Mucosa of stomach (tissue), 1 donor: Measurements from ENCODE around the gene MXRA8.

Experiments used
- H3K27me3 ChIP-seq: one replicate; pipeline ENCODE4 v1.7.0; 2013; ENCODE audit warnings: mild to moderate bottlenecking, low read length; ENCODE audit not compliant: control insufficient read depth, insufficient read depth
- H3K36me3 ChIP-seq: one replicate; pipeline ENCODE4 v1.7.0; 2013; ENCODE audit warnings: low read length; ENCODE audit not compliant: control insufficient read depth, insufficient read depth
- H3K4me1 ChIP-seq: one replicate; pipeline ENCODE4 v1.7.0; 2013; ENCODE audit warnings: mild to moderate bottlenecking, low read length; ENCODE audit not compliant: control insufficient read depth, insufficient read depth
- H3K4me3 ChIP-seq: one replicate; pipeline ENCODE4 v1.7.0; 2013; ENCODE audit warnings: low read length
- H3K9ac ChIP-seq: one replicate; pipeline ENCODE4 v1.7.0; 2013; ENCODE audit warnings: mild to moderate bottlenecking, low read length, moderate library complexity
- H3K9me3 ChIP-seq: one replicate; pipeline ENCODE4 v1.7.0; 2013; ENCODE audit warnings: mild to moderate bottlenecking, low read length, moderate library complexity; ENCODE audit not compliant: control insufficient read depth
- donor health status: Pancreatic carcinoma.

MXRA8 gene

GRCh38 chr1:1315435-1315954 lies 42.9 kb downstream of the MXRA8 start:
- peaks cover 8% of the 10 kb centered on the region for H3K36me3 ChIP-seq

GRCh38 chr1:1314678-1315335 lies 43.5 kb downstream of the MXRA8 start:
- H3K4me3 ChIP-seq: no peak overlapping the region
- no peak overlapping the region for H3K9ac ChIP-seq
- no peaks in the 10 kb centered on the region for H3K27me3 ChIP-seq
- H3K36me3 ChIP-seq: peaks cover 8% of the 10 kb centered on the region
- peaks cover 17% of the 10 kb centered on the region for H3K4me1 ChIP-seq
- H3K9me3 ChIP-seq: no peaks in the 10 kb centered on the region

More at GRCh38 chr1:1315435-1315954, 42.9 kb downstream of the MXRA8 start:
- Histone ChIP-seq H3K4me3 (no peak overlapping the region), H3K4me1 (peaks cover 17% of the 10 kb centered on the region), H3K9ac (no peak overlapping the region), H3K9me3 (no peaks in the 10 kb centered on the region), H3K27me3 (no peaks in the 10 kb centered on the region)

- Histone ChIP-seq H3K27me3 (no peaks in the 10 kb centered on the region), H3K9ac (no peak overlapping the region), H3K9me3 (no peaks in the 10 kb centered on the region), H3K36me3 (peaks cover 8% of the 10 kb centered on the region), H3K4me1 (peaks cover 22% of the 10 kb centered on the region), H3K4me3 (no peak overlapping the region)
Measured at GRCh38 chr1:1314237-1314586, 44.1 kb downstream of the MXRA8 start.

- Histone ChIP-seq H3K9ac (no peak overlapping the region), H3K4me3 (no peak overlapping the region), H3K36me3 (peaks cover 8% of the 10 kb centered on the region), H3K27me3 (no peaks in the 10 kb centered on the region), H3K9me3 (no peaks in the 10 kb centered on the region), H3K4me1 (peaks cover 21% of the 10 kb centered on the region)
Measured at GRCh38 chr1:1313500-1314236, 44.7 kb downstream of the MXRA8 start.

- H3K9me3 ChIP-seq: no peaks in the 10 kb centered on the region
- H3K9ac ChIP-seq: no peak overlapping the region
- H3K36me3 ChIP-seq: peaks cover 8% of the 10 kb centered on the region
- H3K27me3 ChIP-seq: no peaks in the 10 kb centered on the region
- H3K4me3 ChIP-seq: no peak overlapping the region
- peaks cover 11% of the 10 kb centered on the region for H3K4me1 ChIP-seq
Measured at GRCh38 chr1:1312450-1313314, 45.7 kb downstream of the MXRA8 start.

GRCh38 chr1:1311107-1312104 lies 46.9 kb downstream of the MXRA8 start:
- H3K9me3 ChIP-seq: no peaks in the 10 kb centered on the region
- no peaks in the 10 kb centered on the region for H3K27me3 ChIP-seq
- peaks cover 14% of the 10 kb centered on the region for H3K4me1 ChIP-seq
- H3K4me3 ChIP-seq: no peak overlapping the region
- H3K9ac ChIP-seq: no peak overlapping the region
- H3K36me3 ChIP-seq: peaks cover 8% of the 10 kb centered on the region

GRCh38 chr1:1310476-1311053 lies 47.8 kb downstream of the MXRA8 start:
- H3K36me3 ChIP-seq: peaks cover 8% of the 10 kb centered on the region
- H3K4me1 ChIP-seq: peaks cover 22% of the 10 kb centered on the region
- no peak overlapping the region for H3K9ac ChIP-seq
- no peak overlapping the region for H3K4me3 ChIP-seq
- H3K27me3 ChIP-seq: no peaks in the 10 kb centered on the region
- H3K9me3 ChIP-seq: no peaks in the 10 kb centered on the region

- Histone ChIP-seq H3K9ac (peak overlapping the region; percentile 61), H3K4me1 (peaks cover 28% of the 10 kb centered on the region), H3K36me3 (peaks cover 8% of the 10 kb centered on the region), H3K4me3 (no peak overlapping the region), H3K9me3 (no peaks in the 10 kb centered on the region), H3K27me3 (no peaks in the 10 kb centered on the region)
Measured at GRCh38 chr1:1310109-1310385, 48.3 kb downstream of the MXRA8 start.

- peak overlapping the region; percentile 22 for H3K4me3 ChIP-seq
- H3K4me1 ChIP-seq: peaks cover 33% of the 10 kb centered on the region
- no peaks in the 10 kb centered on the region for H3K27me3 ChIP-seq
- peak overlapping the region; percentile 61 for H3K9ac ChIP-seq
- H3K36me3 ChIP-seq: peaks cover 8% of the 10 kb centered on the region
- no peaks in the 10 kb centered on the region for H3K9me3 ChIP-seq
Measured at GRCh38 chr1:1309251-1310108, 48.9 kb downstream of the MXRA8 start.

- Histone ChIP-seq H3K9me3 (no peaks in the 10 kb centered on the region), H3K9ac (peak overlapping the region; percentile 61), H3K4me3 (peak overlapping the region; percentile 22), H3K36me3 (peaks cover 8% of the 10 kb centered on the region), H3K4me1 (peaks cover 40% of the 10 kb centered on the region), H3K27me3 (no peaks in the 10 kb centered on the region)
Measured at GRCh38 chr1:1308756-1309250, 49.6 kb downstream of the MXRA8 start.
